IPS DF 19.7 (cell line): Measurements from ENCODE around the gene MRPL53.
"Not testable (repeated sequence)": the region's sequence is repeated elsewhere in the genome, so short reads cannot be mapped to it uniquely, and the experiment has no call there.

Source experiments
- DNase-seq: peaks from one replicate; pipeline ENCODE4 v3.0.0-alpha.2; 2013; ENCODE audit warnings: low read depth, low spot score

Gene MRPL53

DNA sequence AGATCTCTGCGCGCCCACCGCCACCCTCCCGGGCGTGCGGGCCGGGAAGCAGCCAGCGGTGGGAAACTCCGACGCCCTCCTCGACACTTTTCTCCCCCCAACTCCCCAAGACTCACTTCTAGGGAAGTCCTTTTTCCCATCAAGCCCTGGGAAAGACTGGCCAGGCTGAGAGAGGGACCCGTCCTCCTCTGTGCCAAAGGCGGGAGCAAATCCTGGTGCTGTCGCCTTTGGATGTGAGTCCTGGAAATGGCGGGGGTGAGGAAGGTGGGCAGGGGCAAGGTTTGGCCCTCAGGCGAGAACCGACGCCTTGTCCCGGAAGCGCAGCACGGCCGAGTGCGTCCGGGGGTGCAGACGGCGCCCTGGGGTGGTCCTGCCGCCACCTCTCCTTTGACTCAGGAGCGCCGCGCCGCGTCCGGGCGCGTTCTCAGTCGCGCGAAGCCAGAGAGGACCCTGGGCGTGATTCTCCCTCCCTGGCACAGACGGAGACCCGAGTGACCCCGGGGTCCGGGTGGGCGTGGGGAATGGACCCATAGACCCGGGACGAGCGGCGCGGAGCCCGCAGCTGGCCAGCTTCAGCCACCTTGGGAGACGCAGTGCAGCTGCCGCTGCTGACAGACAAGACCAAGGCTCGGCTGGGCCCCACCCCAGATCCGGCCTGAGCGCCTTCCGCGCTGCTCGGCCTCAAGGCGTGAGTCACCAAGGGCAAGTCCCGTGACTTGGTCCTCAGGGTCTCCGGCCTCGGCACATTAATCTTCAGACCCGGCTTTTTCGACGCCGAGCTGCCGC is 30.4 kb upstream of the MRPL53 start:
- DNase-seq, result no peak

DNA sequence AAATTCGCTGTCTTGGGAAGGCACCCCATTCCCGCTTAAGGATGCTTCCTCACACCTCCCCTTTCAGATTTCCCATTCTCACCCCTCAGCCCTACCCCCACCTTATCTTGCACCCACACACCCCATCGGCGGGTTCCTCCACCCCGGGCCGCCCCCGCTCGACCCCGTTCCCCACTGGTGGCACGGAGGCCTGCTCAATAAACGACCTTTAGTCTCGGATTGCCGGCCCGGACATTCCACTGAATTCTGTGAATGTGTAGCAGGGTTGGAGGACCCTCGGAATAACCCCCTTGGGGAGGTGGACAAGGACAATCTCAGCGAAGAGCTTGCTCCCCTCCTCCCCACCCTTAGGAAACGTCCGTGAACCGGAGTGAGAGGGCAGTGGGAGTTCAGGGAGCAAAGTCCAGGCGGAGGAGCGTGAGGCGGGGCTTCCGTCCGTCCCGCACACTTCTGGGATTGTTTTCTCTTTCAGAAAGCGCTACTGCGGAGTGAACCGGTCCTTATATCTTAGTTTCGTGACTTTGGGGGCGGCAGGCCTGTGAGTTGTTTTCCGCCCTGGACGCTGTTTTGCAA is 29.8 kb upstream of the MRPL53 start:
- no peak for DNase-seq

DNA sequence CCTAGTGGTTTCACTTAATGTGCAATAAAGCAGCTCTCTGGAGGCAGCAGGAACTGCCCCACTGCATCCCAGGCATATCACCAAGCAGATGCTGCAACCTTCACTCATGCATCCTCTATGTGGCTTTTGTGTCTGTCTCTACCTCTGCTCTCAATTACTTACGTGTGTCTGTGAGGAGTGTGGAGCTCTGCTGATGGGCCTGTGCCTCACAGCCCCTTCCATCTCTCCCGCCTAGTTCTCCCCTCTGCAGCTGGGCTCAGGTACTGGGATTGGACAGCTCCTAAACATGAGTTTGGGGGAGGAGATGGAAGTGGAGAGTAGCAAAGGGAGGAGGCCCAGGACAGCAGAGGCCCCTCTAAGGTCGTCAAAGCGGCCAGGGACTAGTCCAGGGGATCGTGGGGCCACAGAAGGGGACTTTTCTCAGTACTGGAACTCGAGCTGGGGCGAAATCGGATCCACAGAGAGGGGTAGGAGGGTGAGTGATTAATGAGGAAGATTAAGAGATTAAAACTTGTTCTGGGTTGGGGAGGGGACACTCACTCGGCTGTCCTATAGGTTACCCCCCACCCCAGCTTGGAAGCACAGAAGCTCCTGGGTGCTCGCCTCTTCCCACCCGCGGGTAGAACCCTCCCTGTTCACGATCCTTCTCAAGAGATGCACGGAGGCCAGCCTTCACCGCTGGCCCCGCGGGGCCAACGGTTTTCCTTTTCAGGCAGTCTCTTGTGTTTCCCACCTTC is 29.0 kb upstream of the MRPL53 start:
- no peak for DNase-seq

DNA sequence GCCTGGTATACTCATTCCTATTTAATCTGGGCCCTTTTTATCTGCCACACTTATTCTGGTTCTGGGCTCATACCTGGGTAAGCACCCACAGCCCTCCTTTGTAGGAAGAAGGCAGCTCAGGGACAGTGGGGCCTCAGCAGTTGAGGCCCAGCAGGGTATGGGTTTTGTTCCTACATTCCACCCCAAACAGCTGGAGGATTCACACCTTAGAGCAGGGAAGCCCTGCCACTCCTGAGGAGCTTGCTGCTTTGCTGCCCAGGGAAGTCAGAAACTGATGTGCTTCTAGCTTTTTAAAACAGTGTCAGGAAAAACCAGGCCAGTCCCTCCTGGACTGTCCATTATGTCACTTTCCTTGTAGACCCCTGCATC is 28.1 kb upstream of the MRPL53 start:
- DNase-seq, result no peak

DNA sequence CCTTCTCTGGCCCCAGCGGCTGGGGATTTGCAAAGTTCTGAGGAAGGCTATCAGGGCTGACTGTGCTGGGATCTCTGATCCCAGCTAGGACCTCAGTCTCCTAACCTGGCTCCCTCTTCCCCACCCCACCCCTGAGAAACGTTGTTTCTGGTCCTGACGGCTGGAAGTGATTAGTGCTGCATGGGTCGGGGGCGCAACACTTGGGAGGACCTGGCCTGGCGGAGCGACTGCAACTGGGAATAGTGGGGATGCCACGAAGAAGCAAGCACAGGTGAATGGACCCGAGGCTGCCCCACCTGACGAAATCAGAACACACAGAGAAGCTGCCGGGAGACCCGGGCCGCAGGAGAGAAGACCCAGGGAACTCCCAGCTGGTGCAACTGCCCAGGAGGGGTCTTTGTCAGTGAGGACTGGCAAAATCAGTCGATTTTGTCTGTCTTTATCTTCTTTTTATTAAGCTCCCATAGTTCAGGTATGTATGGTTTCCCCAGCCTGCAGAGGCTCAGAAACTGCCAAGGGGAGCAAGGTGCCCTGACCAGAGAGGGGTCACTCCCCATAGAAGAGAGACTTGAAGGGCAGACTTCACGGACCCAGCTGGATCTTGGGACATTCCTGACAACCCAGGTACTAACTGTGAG is 27.6 kb upstream of the MRPL53 start:
- no peak for DNase-seq

DNA sequence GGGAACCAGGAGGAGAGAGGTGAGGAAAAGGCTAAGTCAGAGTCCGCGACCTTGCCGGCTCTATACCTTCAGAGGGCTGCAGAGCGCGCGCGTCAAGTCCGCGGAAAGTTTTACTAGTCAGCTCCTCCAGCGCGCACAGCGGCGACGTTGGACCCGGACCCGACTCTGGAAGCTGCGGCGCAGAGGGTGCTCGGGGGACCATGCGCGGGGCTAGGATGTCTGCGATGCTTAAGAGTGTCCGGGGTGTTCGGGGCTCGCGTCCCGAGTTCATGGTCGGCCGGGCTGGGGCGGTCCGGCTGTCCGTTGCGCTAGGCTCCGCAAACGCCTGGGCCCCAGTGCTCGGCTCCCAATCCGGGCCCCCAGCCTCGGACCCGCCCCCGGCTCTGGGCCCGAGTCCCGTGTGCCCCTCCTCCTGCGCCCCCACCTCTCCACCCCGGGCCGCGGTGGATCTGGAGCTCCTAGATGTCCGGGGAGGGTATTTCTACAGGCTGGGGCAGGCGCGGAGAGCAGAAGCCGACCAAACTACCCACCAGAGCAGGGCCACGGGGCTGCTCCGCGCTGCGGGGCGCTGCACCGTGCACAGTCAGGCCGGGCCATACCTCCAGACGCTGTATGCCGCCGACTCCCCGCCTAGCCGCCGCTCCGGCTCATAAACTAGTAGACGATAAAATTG is 26.9 kb upstream of the MRPL53 start, which contains the start of gene LBX2:
Gene LBX2, minus strand, starts transcription at position 337 of the 673 bp plus-strand sequence. Its CDS starts 66 bp downstream, at position 271.
- DNase-seq, result no peak

DNA sequence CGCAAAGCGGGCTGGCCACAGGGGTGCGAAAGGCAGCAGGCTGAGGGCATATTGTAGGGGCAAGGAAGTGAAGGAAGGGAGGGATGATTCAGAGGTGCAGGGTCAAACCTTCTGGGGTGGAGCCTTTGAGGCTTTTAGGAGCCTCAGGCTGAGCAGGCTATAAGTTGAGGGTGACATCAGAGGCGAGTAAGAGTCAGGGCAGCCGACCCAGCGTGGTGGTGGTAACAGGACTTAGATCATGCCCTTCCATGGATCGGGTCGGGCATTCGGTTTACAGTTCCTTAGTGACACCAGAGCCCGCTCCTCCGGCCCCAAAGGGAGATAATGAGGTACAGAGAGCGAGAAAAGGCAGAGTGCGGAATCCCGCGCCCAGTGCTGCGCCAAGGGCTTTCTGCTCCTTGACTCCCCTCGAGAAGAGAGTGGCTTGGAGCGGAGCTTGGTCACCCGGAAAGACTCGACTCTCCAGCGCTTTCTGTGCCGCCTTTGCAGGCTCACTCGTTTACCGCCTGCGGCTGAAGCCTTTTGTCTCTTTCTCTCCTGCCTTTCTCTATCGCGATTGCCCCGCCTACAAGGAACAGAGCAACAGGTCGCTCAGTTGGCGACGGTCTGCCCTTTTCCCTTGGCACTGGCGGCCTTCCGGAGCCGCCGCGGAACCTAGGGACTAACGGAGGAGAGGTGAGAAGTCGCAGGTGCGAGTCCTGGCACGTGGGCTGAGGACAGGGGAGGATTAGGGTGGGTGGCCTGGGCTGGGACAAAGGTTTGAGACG is 26.2 kb upstream of the MRPL53 start:
- DNase-seq, result no peak

DNA sequence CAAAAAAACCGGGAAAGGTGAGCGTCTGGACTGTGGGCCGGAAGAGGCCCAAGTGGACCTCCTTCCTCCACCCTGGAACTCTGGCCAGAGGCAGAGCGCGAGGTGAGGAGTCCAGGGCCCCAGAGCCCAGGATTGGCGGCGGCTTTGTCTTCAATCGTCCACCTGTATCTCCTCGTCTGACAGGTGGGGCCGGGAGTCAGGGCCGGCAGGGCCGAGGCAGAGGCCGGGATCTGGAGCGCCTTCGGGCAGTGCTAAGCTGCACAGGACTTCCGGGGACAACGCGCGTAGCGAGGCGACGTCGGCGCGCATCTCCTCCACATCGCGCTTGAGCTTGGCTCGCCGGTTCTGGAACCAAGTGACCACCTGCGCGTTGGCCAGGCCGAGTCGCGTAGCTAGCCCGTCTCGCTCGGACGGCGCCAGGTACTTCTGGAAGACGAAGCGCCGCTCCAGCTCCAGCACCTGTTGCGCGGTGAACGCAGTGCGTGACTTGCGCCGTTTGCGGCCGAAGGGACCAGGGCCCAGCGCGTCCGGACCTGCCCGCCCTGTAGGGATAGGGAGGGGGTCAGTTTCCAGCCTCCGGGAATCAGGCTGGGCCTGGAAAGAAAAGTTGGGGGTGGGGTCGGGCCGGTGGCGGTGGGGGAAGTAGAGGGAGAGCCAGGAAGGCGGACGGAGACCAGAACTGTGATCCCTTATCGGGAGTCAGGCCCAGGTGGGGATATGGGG is 25.5 kb upstream of the MRPL53 start:
- DNase-seq, result no peak

DNA sequence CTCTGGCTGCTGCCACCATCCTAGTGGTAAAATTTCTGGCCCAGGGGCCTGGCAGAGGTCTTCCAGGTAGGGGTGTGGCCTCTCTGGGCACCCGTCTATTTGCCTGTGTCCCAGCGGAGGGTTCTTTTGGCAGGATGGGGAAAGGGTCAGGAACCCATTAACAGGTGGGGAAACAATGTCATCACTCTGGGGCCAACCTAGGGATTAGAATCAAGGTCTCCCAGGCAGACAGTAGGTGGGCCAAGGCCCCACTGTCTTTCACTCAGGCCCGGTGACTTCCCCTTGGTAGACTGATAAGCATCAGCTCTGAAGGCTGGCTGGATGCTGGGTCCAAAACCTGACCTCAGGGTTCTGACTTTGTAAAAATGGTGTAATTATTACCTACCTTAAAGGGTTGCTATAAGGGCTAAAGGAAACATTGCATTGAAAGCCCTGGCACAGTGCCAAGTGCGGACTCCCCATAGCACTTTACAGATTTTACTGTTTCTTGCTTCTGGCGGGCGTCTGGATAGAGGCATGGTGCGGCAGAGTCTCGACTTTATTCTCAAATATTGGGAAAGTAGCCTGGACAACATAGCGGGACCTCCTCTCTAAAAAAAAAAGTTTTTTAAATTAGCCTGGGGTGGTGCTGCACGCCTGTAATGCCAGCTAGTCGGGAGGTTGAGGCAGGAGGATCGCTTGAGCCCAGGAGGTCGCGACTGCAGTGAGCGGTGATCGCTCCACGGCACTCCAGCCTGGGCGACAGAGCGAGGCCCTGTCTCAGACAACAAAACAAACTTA is 24.7 kb upstream of the MRPL53 start:
- DNase-seq, result no peak

DNA sequence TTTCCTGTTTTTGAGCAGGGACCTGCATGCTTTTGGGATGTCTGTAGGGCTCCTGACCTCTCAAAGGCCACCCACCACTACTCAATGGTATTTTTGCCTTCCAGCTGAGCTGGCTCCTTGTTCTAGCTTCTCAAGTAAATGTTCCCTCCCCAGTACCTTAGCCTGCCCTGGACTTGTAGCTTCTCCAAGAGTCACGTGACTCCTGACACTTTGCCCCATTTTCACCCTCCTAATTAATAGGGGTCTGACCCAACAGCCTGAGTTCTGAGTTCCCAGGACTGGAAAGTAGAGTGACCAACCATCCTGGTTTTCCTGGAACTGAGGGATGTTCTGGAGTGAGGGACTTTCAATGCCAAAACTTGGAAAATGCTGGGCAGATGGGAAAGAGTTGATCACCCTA is 23.0 kb upstream of the MRPL53 start:
- DNase-seq, result no peak

DNA sequence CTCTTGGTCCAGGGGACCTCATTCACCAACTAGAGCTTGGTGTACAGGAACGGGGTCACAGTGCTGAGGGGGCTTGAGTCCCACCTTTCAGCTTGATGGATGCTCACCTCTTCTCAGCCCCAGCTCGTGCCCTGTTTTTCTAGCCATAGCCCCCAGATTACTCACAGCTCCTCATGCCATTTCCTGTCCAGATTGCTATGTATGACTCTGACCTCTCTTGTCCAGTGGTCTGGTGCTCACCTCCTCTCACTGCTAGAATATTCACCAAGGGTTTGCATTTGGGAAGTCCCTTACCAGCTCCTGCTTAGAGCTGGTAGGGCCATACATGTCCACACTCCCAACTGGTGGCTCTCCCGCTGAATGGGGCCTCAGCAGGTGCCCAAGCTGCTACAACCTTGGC is 21.1 kb upstream of the MRPL53 start:
- DNase-seq, result no peak

DNA sequence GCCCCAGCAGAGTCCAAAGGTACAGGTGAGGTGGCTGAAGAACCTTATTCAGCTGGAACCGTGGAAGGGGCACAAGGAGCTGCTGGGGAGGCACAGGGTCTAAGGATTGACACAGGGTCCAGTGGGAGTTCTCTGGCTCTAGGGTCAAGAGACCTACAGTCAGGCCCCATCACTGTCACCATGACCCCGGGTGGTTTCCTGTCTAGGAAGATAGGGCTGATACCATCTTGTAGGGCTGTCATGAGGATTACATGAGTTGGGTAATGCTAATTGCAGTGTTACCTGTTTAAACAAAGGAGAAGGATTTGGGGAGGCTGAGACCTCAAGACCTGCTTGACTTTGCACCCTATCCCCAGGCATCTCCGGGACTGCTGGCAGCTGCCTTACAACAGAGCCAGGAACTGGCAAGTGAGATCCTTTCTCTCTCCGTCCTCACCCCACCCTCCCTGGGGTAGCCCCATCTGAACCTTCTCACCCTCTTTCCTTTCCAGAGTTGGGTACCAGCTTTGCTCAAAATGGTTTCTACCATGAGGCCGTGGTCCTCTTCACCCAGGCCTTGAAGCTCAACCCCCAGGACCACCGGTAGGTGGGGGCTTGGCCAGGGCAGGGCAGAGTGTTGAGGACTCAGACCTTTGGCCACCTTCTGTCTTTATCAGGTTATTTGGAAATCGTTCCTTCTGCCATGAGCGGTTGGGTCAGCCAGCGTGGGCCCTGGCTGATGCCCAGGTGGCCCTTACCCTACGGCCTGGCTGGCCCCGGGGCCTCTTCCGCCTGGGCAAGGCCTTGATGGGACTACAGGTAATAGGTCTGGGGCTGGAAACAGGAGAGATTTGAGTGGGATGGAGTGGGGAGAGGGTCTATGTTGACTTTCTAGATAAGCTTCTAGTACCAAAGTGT is 19.4 kb upstream of the MRPL53 start:
- DNase-seq, result no peak

DNA sequence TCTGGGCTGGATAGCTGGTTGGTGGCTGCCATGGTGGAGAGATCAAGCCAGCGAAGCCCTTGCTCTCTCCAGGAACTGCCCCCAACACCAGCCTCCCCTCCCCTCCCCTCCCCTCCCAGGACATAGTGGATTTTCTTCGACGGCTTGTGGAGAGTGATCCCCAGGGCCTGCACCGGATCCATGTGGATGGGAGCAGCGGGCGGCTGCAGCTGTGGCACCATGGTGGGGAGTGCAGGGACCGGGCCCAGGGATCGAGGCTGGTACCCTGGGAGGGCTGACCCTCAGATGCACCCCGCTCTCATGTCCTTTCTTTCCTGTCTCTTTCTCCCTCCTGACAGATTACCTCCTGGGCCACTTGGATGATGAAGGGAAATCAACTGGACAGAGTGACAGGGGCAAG is 17.4 kb upstream of the MRPL53 start:
- no peak for DNase-seq

DNA sequence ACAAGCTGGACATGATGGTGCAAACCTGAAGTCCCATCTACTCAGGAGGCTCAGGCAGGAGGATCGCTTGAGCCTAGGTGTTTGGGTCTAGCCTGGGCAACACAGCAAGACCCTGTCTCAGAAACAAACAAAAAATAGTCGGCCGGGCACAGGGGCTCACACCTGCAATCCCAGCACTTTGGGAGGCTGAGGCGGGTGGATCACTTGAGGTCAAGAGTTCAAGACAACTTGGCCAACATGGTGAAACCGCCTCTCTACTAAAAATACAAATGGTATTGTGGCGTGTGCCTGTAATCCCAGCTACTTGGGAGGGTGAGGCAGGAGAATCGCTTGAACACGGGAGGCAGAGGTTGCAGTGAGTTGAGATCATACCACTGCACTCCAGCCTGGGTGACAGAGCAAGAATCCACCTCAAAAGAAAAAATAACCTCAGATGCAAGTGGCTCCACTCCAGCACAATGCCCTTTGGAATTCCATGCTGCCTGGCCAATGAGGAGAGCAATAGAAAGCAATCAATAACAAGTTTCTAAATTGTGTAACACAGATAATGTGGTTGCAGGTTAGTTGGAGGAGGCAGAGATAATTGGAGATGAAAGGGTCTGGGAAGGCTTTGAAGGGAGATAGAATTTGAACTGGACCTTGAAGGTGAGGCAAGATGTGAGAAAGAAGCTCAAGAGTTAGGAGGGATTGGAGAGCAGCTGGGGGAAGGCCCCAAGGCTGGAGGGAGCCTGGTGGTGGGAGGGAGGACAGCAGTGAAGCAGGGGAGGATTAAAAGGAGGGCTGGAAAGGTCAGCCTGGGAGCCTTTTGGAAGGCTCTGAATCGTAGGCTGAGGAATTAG is 16.4 kb upstream of the MRPL53 start:
- no peak for DNase-seq

DNA sequence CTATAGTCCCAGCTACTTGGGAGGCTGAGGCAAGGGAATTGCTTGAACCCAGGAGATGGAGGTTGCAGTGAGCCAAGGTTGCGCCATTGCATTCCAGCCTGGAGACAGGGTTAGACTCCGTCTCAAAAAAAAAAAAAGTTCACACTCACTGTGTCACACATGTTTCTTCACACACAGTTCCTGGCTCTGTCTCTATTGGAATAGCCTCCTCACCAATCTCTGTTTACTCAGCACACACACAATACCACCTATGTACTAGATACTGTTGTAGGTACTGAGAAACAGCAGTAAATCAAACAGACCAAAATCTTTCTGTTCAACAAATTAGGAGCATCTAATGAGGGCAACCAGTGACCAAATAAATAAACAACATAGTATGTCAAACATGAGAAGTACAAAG is 13.7 kb upstream of the MRPL53 start:
- DNase-seq, result no peak

DNA sequence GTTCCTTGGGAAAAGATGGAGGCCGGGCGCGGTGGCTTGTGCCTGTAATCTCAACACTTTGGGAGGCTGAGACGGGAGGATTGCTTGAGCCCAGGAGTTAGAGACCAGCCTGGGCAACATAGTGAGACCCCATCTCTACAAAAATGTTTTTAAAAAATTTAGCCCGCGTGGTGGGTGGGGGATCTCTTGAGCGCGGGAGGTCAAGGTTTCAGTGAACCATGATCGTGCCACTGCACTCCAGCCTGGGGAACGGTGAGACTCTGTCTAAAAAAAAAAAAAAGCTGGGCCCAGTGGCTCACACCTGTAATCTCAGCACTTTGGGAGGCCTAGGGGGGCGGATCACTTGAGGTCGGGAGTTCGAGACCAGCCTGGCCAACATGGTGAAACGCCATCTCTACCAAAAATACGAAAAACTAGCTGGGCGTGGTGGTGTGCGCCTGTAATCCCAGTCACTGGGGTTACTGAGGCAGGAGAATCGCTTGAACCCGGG is 11.2 kb upstream of the MRPL53 start:
- not testable (repeated sequence) for DNase-seq
